PC-9 (cell line): ENCODE results near the gene SERPINI2. TPM values are rescaled to one million over a fixed set of nuclear protein-coding genes. Genes with fewer than 3 reads are reported as not detected.

Experiments used
- BruUV-seq: library from RNA; stranded (reverse); fragments of 400-500 nt; replicated peaks from 2 replicates; lab custom pipeline; 2021; lab: Mats Ljungman, UMichigan
- CTCF ChIA-PET: fragments of 300-600 bp; sonication (Branson Sonifier 250); formaldehyde crosslinking; loops from one replicate; lab custom pipeline; 2022; ENCODE audit warnings: antibody characterized with exemption; lab: Charles Lee
- POLR2A ChIA-PET: fragments of 300-600 bp; sonication (Branson Sonifier 250); formaldehyde crosslinking; loops from one replicate; lab custom pipeline; 2022; ENCODE audit warnings: antibody characterized with exemption; ENCODE audit not compliant: unreplicated experiment; lab: Charles Lee
- DNase-seq, 2 experiments: peaks; one replicate each; pipeline versions ENCODE4 v3.0.0 to v3.0.0-alpha.2; 2015 to 2022; ENCODE audit warnings: mixed read lengths in 1 of 2
- H2AFZ ChIP-seq: fragments of 200-600 bp; sonication (generic); 2 replicates; pipeline ENCODE4 v1.8.1; 2017; ENCODE audit warnings: antibody characterized with exemption
- H3F3A ChIP-seq: fragments of 200-600 bp; sonication (generic); 2 replicates; pipeline ENCODE4 v1.8.1; 2017; ENCODE audit warnings: antibody characterized with exemption, mild to moderate bottlenecking, low read depth; ENCODE audit not compliant: insufficient read depth
- H3K27ac ChIP-seq: fragments of 200-600 bp; sonication (generic); 2 replicates; pipeline ENCODE4 v1.6.1; 2016; ENCODE audit warnings: mixed run types
- H3K27me3 ChIP-seq: fragments of 200-600 bp; sonication (generic); 2 replicates; pipeline ENCODE4 v1.6.1; 2016; ENCODE audit warnings: low read depth, mixed run types; ENCODE audit not compliant: insufficient read depth
- H3K36me3 ChIP-seq: fragments of 200-600 bp; sonication (generic); 2 replicates; pipeline ENCODE4 v1.6.1; 2016; ENCODE audit warnings: low read depth, mixed run types
- H3K4me1 ChIP-seq: fragments of 200-600 bp; sonication (generic); replicated peaks from 2 replicates; pipeline ENCODE4 v1.6.1; 2016; ENCODE audit warnings: mixed run types; ENCODE audit not compliant: insufficient read depth
- H3K4me2 ChIP-seq: fragments of 200-600 bp; sonication (generic); 2 replicates; pipeline ENCODE4 v1.6.1; 2017; ENCODE audit warnings: mixed run types
- H3K4me3 ChIP-seq: fragments of 200-600 bp; sonication (generic); 2 replicates; pipeline ENCODE4 v1.6.1; 2016; ENCODE audit warnings: mixed run types
- H3K79me2 ChIP-seq: fragments of 200-600 bp; sonication (generic); 2 replicates; pipeline ENCODE4 v1.6.1; 2017; ENCODE audit warnings: low read depth, mixed run types
- H3K9me2 ChIP-seq: fragments of 200-600 bp; sonication (generic); 2 replicates; pipeline ENCODE4 v1.8.1; 2017; ENCODE audit warnings: mild to moderate bottlenecking; ENCODE audit not compliant: insufficient read depth
- H3K9me3 ChIP-seq: fragments of 200-600 bp; sonication (generic); 2 replicates; pipeline ENCODE4 v1.8.1; 2016; ENCODE audit warnings: low read depth; ENCODE audit not compliant: insufficient read depth
- H4K20me1 ChIP-seq: fragments of 200-600 bp; sonication (generic); 2 replicates; pipeline ENCODE4 v1.8.1; 2017; ENCODE audit not compliant: insufficient read depth
- CTCF ChIP-seq: fragments of 200-600 bp; sonication (generic); conservative IDR thresholded peaks from 2 replicates; pipeline ENCODE4 v1.6.1; 2017; ENCODE audit warnings: mixed run types, antibody characterized with exemption, mild to moderate bottlenecking, moderate library complexity
- EZH2 ChIP-seq: fragments of 200-600 bp; sonication (generic); IDR thresholded peaks from 2 replicates; pipeline ENCODE4 v1.8.0; 2017; ENCODE audit warnings: antibody characterized with exemption, low read depth
- intact Hi-C: fragments of 100-400 bp; cut with micrococcal nuclease; formaldehyde crosslinking; loops from one replicate; pipeline ENCODE4 v1.10.0; 2022; ENCODE audit not compliant: unreplicated experiment
- total RNA-seq: library from RNA; stranded (reverse); gene quantifications from 2 replicates; pipeline ENCODE4 v1.2.3, GENCODE V29; 2021

Gene SERPINI2
- total RNA-seq, 1 experiment from 2014 or later: not detected

GRCh38 chr3:167453815-167454214 is 20.0 kb downstream of the SERPINI2 start:
- no peak overlapping the region for H2AFZ ChIP-seq
- no peak overlapping the region for H3K4me3 ChIP-seq
- no peaks in the 10 kb centered on the region for H3K79me2 ChIP-seq
- DNase-seq: no peak
- intact Hi-C loops: no loop called here
- no peak overlapping the region for H3K27ac ChIP-seq
- CTCF ChIA-PET: interaction anchor here (0.6 kb wide), 1 partner anchor 154 kb away, joined by 5 read pairs; no protein-coding TSS in a partner anchor
- no peaks in the 10 kb centered on the region for H3K4me1 ChIP-seq
- H3K4me2 ChIP-seq: no peak overlapping the region
- no peaks in the 10 kb centered on the region for H4K20me1 ChIP-seq
- TF ChIP-seq EZH2 (no peak), CTCF (no peak)
- H3K9me3 ChIP-seq: no peaks in the 10 kb centered on the region
- no peaks in the 10 kb centered on the region for H3K27me3 ChIP-seq
- no peaks in the 10 kb centered on the region for H3K9me2 ChIP-seq
- POLR2A ChIA-PET: no interaction called here
- no peaks in the 10 kb centered on the region for H3K36me3 ChIP-seq
- no TSS peak for BruUV-seq
- no peaks in the 10 kb centered on the region for H3F3A ChIP-seq

GRCh38 chr3:167451282-167451681 is 22.6 kb downstream of the SERPINI2 start:
- no peak overlapping the region for H2AFZ ChIP-seq
- H3K4me3 ChIP-seq: no peak overlapping the region
- no peak for DNase-seq
- no peaks in the 10 kb centered on the region for H3K9me3 ChIP-seq
- CTCF ChIA-PET: no interaction called here
- H3K4me1 ChIP-seq: no peaks in the 10 kb centered on the region
- no peak overlapping the region for H3K27ac ChIP-seq
- H3K79me2 ChIP-seq: no peaks in the 10 kb centered on the region
- no peaks in the 10 kb centered on the region for H3K36me3 ChIP-seq
- no peak for TF ChIP-seq EZH2
- intact Hi-C loops: no loop called here
- H3F3A ChIP-seq: no peaks in the 10 kb centered on the region
- H3K9me2 ChIP-seq: no peaks in the 10 kb centered on the region
- POLR2A ChIA-PET: no interaction called here
- no TSS peak for BruUV-seq
- no peak overlapping the region for H3K4me2 ChIP-seq
- no peaks in the 10 kb centered on the region for H4K20me1 ChIP-seq
- no peaks in the 10 kb centered on the region for H3K27me3 ChIP-seq

GRCh38 chr3:167450675-167451074 is 23.2 kb downstream of the SERPINI2 start:
- BruUV-seq: no TSS peak

More at GRCh38 chr3:167450675-167451074, 23.2 kb downstream of the SERPINI2 start:
- Histone ChIP-seq H3K4me3 (no peak overlapping the region), H3K36me3 (no peaks in the 10 kb centered on the region), H4K20me1 (no peaks in the 10 kb centered on the region), H3K4me2 (no peak overlapping the region), H3K9me3 (no peaks in the 10 kb centered on the region), H3K79me2 (no peaks in the 10 kb centered on the region), H3K27ac (no peak overlapping the region), H3K4me1 (no peaks in the 10 kb centered on the region), H3F3A (no peaks in the 10 kb centered on the region), H2AFZ (no peak overlapping the region), H3K9me2 (no peaks in the 10 kb centered on the region), H3K27me3 (no peaks in the 10 kb centered on the region)
- TF ChIP-seq EZH2 (no peak), CTCF (no peak)
- intact Hi-C loops: no loop called here
- CTCF ChIA-PET: no interaction called here
- POLR2A ChIA-PET: no interaction called here
- DNase-seq: no peak
